IMR-90 (cell line): Measurements from ENCODE around the gene FHDC1. TPM values are rescaled to one million over a fixed set of nuclear protein-coding genes. Genes with fewer than 3 reads are reported as not detected.

ENCODE experiments used
- ATAC-seq: fragments of 200-7000 bp; cut with Tn5 transposase; 2 replicates; pipeline ENCODE4 v1.9.1; 2020; ENCODE audit warnings: low read depth, mild to moderate bottlenecking, moderate library complexity
- BruUV-seq: library from RNA; stranded (reverse); fragments of 400-500 nt; replicated peaks from 2 replicates; lab custom pipeline; 2021; lab: Mats Ljungman, UMichigan
- CTCF ChIA-PET: fragments of 300-600 bp; formaldehyde crosslinking; extraction: SDS; loops from one replicate; lab custom pipeline; 2021; ENCODE audit warnings: antibody characterized with exemption; lab: Yijun Ruan, JAX
- POLR2A ChIA-PET: fragments of 300-600 bp; sonication (Branson Sonifier 250); formaldehyde crosslinking; loops from one replicate; lab custom pipeline; 2022; ENCODE audit warnings: antibody characterized with exemption; ENCODE audit not compliant: unreplicated experiment; lab: Charles Lee
- DNase-seq: peaks from one replicate; pipeline ENCODE4 v3.0.0; 2013
- H2AFZ ChIP-seq: replicated peaks from 2 replicates; pipeline ENCODE3; 2013; ENCODE audit warnings: low read length, mild to moderate bottlenecking; ENCODE audit not compliant: poor library complexity
- H2AK5ac ChIP-seq: 2 replicates; pipeline ENCODE4 v1.6.1; 2013; ENCODE audit warnings: low read depth, low read length, inconsistent platforms
- H2AK9ac ChIP-seq: replicated peaks from 2 replicates; pipeline ENCODE3; 2013; ENCODE audit warnings: mild to moderate bottlenecking, low read depth, low read length, moderate library complexity; ENCODE audit not compliant: poor library complexity
- H2BK120ac ChIP-seq: 2 replicates; pipeline ENCODE4 v1.6.1; 2013; ENCODE audit warnings: low read depth, low read length, inconsistent platforms
- H2BK15ac ChIP-seq: 3 replicates; pipeline ENCODE4 v1.6.1; 2013; ENCODE audit warnings: low read depth, low read length, inconsistent platforms
- H2BK20ac ChIP-seq: 2 replicates; pipeline ENCODE4 v1.6.1; 2013; ENCODE audit warnings: low read depth, mild to moderate bottlenecking, inconsistent platforms, low read length, moderate library complexity
- H2BK5ac ChIP-seq: 2 replicates; pipeline ENCODE4 v1.6.1; 2013; ENCODE audit warnings: mild to moderate bottlenecking, low read depth, low read length, inconsistent platforms; ENCODE audit not compliant: poor library complexity, severe bottlenecking
- H3K14ac ChIP-seq: replicated peaks from 2 replicates; pipeline ENCODE4 v1.6.1; 2013; ENCODE audit warnings: low read depth, low read length, inconsistent platforms
- H3K18ac ChIP-seq: 2 replicates; pipeline ENCODE4 v1.6.1; 2013; ENCODE audit warnings: low read depth, low read length, control low read depth
- H3K23ac ChIP-seq: 2 replicates; pipeline ENCODE4 v1.6.1; 2013; ENCODE audit warnings: low read depth, low read length, inconsistent platforms
- H3K27ac ChIP-seq: 2 replicates; pipeline ENCODE4 v1.5.1; 2013; ENCODE audit warnings: mild to moderate bottlenecking, control low read depth, low read length; ENCODE audit not compliant: insufficient read depth
- H3K27me3 ChIP-seq: 2 replicates; pipeline ENCODE4 v1.6.1; 2013; ENCODE audit warnings: low read length; ENCODE audit not compliant: control insufficient read depth, insufficient read depth
- H3K36me3 ChIP-seq: 2 replicates; pipeline ENCODE4 v1.6.1; 2013; ENCODE audit warnings: low read length, mixed read lengths; ENCODE audit not compliant: control insufficient read depth, insufficient read depth
- H3K4ac ChIP-seq: 2 replicates; pipeline ENCODE4 v1.6.1; 2013; ENCODE audit warnings: low read depth, low read length, inconsistent platforms
- H3K4me1 ChIP-seq: 2 replicates; pipeline ENCODE4 v1.6.1; 2013; ENCODE audit warnings: low read length, mixed read lengths; ENCODE audit not compliant: control insufficient read depth, insufficient read depth
- H3K4me2 ChIP-seq: 2 replicates; pipeline ENCODE4 v1.6.1; 2013; ENCODE audit warnings: low read depth, mild to moderate bottlenecking, control low read depth, low read length, moderate library complexity
- H3K4me3 ChIP-seq: 2 replicates; pipeline ENCODE4 v1.5.1; 2013; ENCODE audit warnings: low read depth, mild to moderate bottlenecking, control low read depth, low read length, moderate library complexity; ENCODE audit not compliant: insufficient read depth
- H3K56ac ChIP-seq: 2 replicates; pipeline ENCODE4 v1.6.1; 2013; ENCODE audit warnings: low read length, inconsistent platforms; ENCODE audit not compliant: insufficient read depth; ENCODE audit errors: extremely low read depth
- H3K79me1 ChIP-seq, 2 experiments: 2 replicates each; pipeline ENCODE4 v1.6.1; 2013; ENCODE audit warnings: low read length in 2 of 2, inconsistent platforms in 1 of 2, low read depth in 1 of 2
- H3K9ac ChIP-seq: 2 replicates; pipeline ENCODE4 v1.6.1; 2013; ENCODE audit warnings: low read depth, low read length, control low read depth
- H3K9me1 ChIP-seq: 2 replicates; pipeline ENCODE4 v1.6.1; 2013; ENCODE audit warnings: low read length, inconsistent platforms; ENCODE audit not compliant: insufficient read depth
- H3K9me3 ChIP-seq: 2 replicates; pipeline ENCODE4 v1.6.1; 2013; ENCODE audit warnings: low read length; ENCODE audit not compliant: control insufficient read depth, insufficient read depth
- H4K20me1 ChIP-seq: 2 replicates; pipeline ENCODE4 v1.6.1; 2013; ENCODE audit warnings: low read length, inconsistent platforms; ENCODE audit not compliant: insufficient read depth
- H4K5ac ChIP-seq: 2 replicates; pipeline ENCODE4 v1.6.1; 2013; ENCODE audit warnings: mild to moderate bottlenecking, low read depth, low read length, control low read depth
- H4K8ac ChIP-seq, 2 experiments: 2 replicates each; pipeline ENCODE4 v1.6.1; 2013; ENCODE audit warnings: low read depth in 2 of 2, low read length in 2 of 2, control low read depth in 1 of 2, inconsistent platforms in 1 of 2
- H4K91ac ChIP-seq: 2 replicates; pipeline ENCODE4 v1.6.1; 2013; ENCODE audit warnings: low read depth, low read length, inconsistent platforms; ENCODE audit not compliant: insufficient read depth
- BHLHE40 ChIP-seq: fragments of 150-350 bp; IDR thresholded peaks from 2 replicates; pipeline ENCODE4 v1.6.1; 2016; ENCODE audit warnings: mild to moderate bottlenecking, low read depth, low read length
- CEBPB ChIP-seq: IDR thresholded peaks from 2 replicates; pipeline ENCODE4 v1.6.1; 2012; ENCODE audit warnings: low read depth, low read length, improper control_type of control experiment
- CHD1 ChIP-seq: IDR thresholded peaks from 2 replicates; pipeline ENCODE4 v1.6.1; 2012; ENCODE audit warnings: low read depth, low read length, improper control_type of control experiment
- FOS ChIP-seq: fragments of 150-350 bp; IDR thresholded peaks from 2 replicates; pipeline ENCODE4 v1.6.1; 2016; ENCODE audit warnings: low read depth, low read length
- MAFK ChIP-seq: IDR thresholded peaks from 2 replicates; pipeline ENCODE4 v1.6.1; 2012; ENCODE audit warnings: low read depth, low read length, improper control_type of control experiment
- MAZ ChIP-seq: IDR thresholded peaks from 2 replicates; pipeline ENCODE4 v1.6.1; 2012; ENCODE audit warnings: low read depth, mild to moderate bottlenecking, low read length, improper control_type of control experiment, moderate library complexity, borderline replicate concordance
- MXI1 ChIP-seq: IDR thresholded peaks from 2 replicates; pipeline ENCODE4 v1.6.1; 2012; ENCODE audit warnings: low read depth, mild to moderate bottlenecking, low read length, moderate library complexity, borderline replicate concordance
- NFE2L2 ChIP-seq: fragments of 150-350 bp; IDR thresholded peaks from 2 replicates; pipeline ENCODE4 v1.6.1; 2016; ENCODE audit warnings: low read depth, mild to moderate bottlenecking, low read length
- POLR2A ChIP-seq: IDR thresholded peaks from 2 replicates; pipeline ENCODE4 v1.6.1; 2012; ENCODE audit warnings: mild to moderate bottlenecking, low read depth, low read length
- RAD21 ChIP-seq: IDR thresholded peaks from 2 replicates; pipeline ENCODE4 v1.6.1; 2012; ENCODE audit warnings: low read length, improper control_type of control experiment
- RCOR1 ChIP-seq: IDR thresholded peaks from 2 replicates; pipeline ENCODE4 v1.6.1; 2012; ENCODE audit warnings: mild to moderate bottlenecking, low read length, improper control_type of control experiment; ENCODE audit not compliant: insufficient replicate concordance
- RFX5 ChIP-seq: IDR thresholded peaks from 2 replicates; pipeline ENCODE4 v1.8.0; 2012; ENCODE audit warnings: low read depth, mild to moderate bottlenecking, low read length, moderate library complexity
- SMC3 ChIP-seq: fragments of 150-350 bp; IDR thresholded peaks from 2 replicates; pipeline ENCODE4 v1.6.1; 2016; ENCODE audit warnings: low read depth, mild to moderate bottlenecking, antibody characterized with exemption, low read length, moderate library complexity
- WGBS, 2 experiments: methylation state at CpG; one replicate each; pipeline versions ENCODE4 v1.1.5 to v1.1.7; 2013; ENCODE audit warnings: missing lambda C conversion rate in 2 of 2; ENCODE audit not compliant: insufficient read length in 1 of 2; ENCODE audit errors: extremely low coverage in 2 of 2; 5-methylcytosine and 5-hydroxymethylcytosine counted together
- dilution Hi-C: fragments of 300-500 bp; cut with HindIII; formaldehyde crosslinking; loops from one replicate; pipeline ENCODE4 v1.14.3; 2018; ENCODE audit warnings: low sequenced_read_pairs; ENCODE audit not compliant: unreplicated experiment
- in situ Hi-C: fragments of 300-500 bp; cut with MboI; formaldehyde crosslinking; loops from 3 replicates; pipeline ENCODE4 v1.14.3; 2019; ENCODE audit warnings: low sequenced_read_pairs, inconsistent platforms, mixed read lengths
- intact Hi-C: fragments of 100-400 bp; cut with micrococcal nuclease; formaldehyde crosslinking; loops from 2 replicates; pipeline ENCODE4 v1.10.0; 2022
- polyA plus RNA-seq, 3 experiments: library from polyadenylated mRNA; depleted of rRNA; stranded (reverse); fragments of >200 nt; gene quantifications; 2 replicates each; pipeline ENCODE4 v1.2.3, GENCODE V29; 2012; ENCODE audit warnings: low replicate concordance in 1 of 3
- total RNA-seq: library from RNA; depleted of rRNA; stranded (reverse); fragments of >200 nt; gene quantifications from 2 replicates; pipeline ENCODE4 v1.2.3, GENCODE V29; 2012
- TF ChIP-seq, protein P1 (sequence below): fragments of 150-350 bp; IDR thresholded peaks from 2 replicates; pipeline ENCODE4 v1.6.1; 2016; ENCODE audit warnings: low read depth, mild to moderate bottlenecking, low read length, moderate library complexity, borderline replicate concordance
- TF ChIP-seq, protein P2 (sequence below): conservative IDR thresholded peaks from 2 replicates; pipeline ENCODE4 v1.5.1; 2012; ENCODE audit warnings: mild to moderate bottlenecking, low read depth, low read length, improper control_type of control experiment
- TF ChIP-seq, protein P3 (sequence below): fragments of 150-350 bp; IDR thresholded peaks from 2 replicates; pipeline ENCODE4 v1.6.1; 2017; ENCODE audit warnings: mild to moderate bottlenecking, antibody characterized with exemption, low read length, low read depth

The FHDC1 gene
- total and polyA plus RNA-seq, 2 of the 4 experiments (the other 2 are of a cell fraction): under 0.01 to 0.09 TPM

DNA sequence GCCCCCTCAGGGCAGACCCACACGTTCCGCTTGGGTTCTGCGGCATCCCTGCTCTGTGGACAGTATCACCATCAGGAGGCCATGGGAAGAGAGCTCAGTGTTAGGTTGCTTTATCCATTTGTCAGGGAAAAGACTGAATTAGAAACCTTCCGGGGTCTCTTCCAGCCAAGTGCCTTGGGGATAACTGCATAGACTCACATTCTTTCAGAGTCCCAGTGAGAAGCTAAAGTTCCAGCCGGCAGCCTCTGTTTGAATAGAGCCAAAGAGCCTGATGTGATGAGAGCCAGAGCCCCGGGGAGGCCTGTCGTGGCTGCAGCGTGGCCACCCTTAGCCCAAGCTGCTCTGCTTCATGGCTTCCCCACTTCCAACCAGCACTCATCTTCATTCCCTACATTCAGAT is 85.2 kb downstream of the FHDC1 start:
- no TSS peak for BruUV-seq
- dilution Hi-C loops: no loop called here
- Histone ChIP-seq H2BK5ac (no peak overlapping the region), H4K8ac (no peak overlapping the region), H2BK15ac (no peak overlapping the region), H3K36me3 (no peaks in the 10 kb centered on the region), H4K5ac (no peak overlapping the region), H3K14ac (no peak overlapping the region), H3K9me3 (no peaks in the 10 kb centered on the region), H3K18ac (no peak overlapping the region), H2BK20ac (no peak overlapping the region), H3K9me1 (no peaks in the 10 kb centered on the region), H3K27me3 (peaks cover 22% of the 10 kb centered on the region), H4K20me1 (no peaks in the 10 kb centered on the region), H3K4ac (no peak overlapping the region), H2AFZ (no peak overlapping the region), H2AK5ac (no peak overlapping the region), H2AK9ac (no peak overlapping the region), H3K27ac (no peak overlapping the region), H3K56ac (no peak overlapping the region), H3K23ac (no peak overlapping the region), H4K91ac (no peak overlapping the region), H2BK120ac (no peak overlapping the region), H3K4me2 (no peak overlapping the region), H3K9ac (no peak overlapping the region), H3K4me1 (no peaks in the 10 kb centered on the region), H3K4me3 (no peak overlapping the region), H3K79me1 (no peaks in the 10 kb centered on the region)
- TF ChIP-seq NFE2L2 (no peak), RFX5 (no peak), MAZ (no peak), POLR2A (no peak), RAD21 (no peak), CEBPB (no peak), MAFK (no peak), RCOR1 (no peak), BHLHE40 (no peak), MXI1 (no peak), CHD1 (no peak), FOS (no peak), SMC3 (no peak)
- TF ChIP-seq, protein P1, sequence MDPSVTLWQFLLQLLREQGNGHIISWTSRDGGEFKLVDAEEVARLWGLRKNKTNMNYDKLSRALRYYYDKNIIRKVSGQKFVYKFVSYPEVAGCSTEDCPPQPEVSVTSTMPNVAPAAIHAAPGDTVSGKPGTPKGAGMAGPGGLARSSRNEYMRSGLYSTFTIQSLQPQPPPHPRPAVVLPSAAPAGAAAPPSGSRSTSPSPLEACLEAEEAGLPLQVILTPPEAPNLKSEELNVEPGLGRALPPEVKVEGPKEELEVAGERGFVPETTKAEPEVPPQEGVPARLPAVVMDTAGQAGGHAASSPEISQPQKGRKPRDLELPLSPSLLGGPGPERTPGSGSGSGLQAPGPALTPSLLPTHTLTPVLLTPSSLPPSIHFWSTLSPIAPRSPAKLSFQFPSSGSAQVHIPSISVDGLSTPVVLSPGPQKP: no peak
- TF ChIP-seq, protein P2, sequence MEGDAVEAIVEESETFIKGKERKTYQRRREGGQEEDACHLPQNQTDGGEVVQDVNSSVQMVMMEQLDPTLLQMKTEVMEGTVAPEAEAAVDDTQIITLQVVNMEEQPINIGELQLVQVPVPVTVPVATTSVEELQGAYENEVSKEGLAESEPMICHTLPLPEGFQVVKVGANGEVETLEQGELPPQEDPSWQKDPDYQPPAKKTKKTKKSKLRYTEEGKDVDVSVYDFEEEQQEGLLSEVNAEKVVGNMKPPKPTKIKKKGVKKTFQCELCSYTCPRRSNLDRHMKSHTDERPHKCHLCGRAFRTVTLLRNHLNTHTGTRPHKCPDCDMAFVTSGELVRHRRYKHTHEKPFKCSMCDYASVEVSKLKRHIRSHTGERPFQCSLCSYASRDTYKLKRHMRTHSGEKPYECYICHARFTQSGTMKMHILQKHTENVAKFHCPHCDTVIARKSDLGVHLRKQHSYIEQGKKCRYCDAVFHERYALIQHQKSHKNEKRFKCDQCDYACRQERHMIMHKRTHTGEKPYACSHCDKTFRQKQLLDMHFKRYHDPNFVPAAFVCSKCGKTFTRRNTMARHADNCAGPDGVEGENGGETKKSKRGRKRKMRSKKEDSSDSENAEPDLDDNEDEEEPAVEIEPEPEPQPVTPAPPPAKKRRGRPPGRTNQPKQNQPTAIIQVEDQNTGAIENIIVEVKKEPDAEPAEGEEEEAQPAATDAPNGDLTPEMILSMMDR: no peak
- TF ChIP-seq, protein P3, sequence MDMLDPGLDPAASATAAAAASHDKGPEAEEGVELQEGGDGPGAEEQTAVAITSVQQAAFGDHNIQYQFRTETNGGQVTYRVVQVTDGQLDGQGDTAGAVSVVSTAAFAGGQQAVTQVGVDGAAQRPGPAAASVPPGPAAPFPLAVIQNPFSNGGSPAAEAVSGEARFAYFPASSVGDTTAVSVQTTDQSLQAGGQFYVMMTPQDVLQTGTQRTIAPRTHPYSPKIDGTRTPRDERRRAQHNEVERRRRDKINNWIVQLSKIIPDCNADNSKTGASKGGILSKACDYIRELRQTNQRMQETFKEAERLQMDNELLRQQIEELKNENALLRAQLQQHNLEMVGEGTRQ: no peak
- DNase-seq (no peak), ATAC-seq (no peak)
- in situ Hi-C loops: no loop called here
- intact Hi-C loops: no loop called here
- WGBS, 2 experiments: 40% methylated on average over 1 of the region's 8 CpGs; no CpG with 5 or more reads in 1 of the 2 experiments
- ChIA-PET POLR2A (no interaction called here), CTCF (no interaction called here)
